ENCODE measurements around the gene PSEN2.

PSEN2 gene

GRCh38 chr1:226882631-226883409 lies 12.4 kb downstream of the PSEN2 start:
- TF ChIP-seq FOXK2 (IDR thresholded peaks at IDR 0.05) (no peak), CTBP1 (IDR thresholded peaks at IDR 0.05; ENCODE audit: borderline replicate concordance) (no peak), SP1 (IDR thresholded peaks at IDR 0.05) (no peak), TARDBP (IDR thresholded peaks at IDR 0.05) (no peak), L3MBTL2 (conservative IDR thresholded peaks at IDR 0.05) (no peak), SUZ12 (IDR thresholded peaks at IDR 0.05) (no peak), NFRKB (IDR thresholded peaks at IDR 0.05) (no peak)
- DNase-seq (ENCODE audit: extremely low spot score) = no peak
- ChIA-PET CTCF (interaction anchor here (0.5 to 0.6 kb wide), 3 partner anchors 35 to 355 kb away, joined by 3 to 4 read pairs (median 3); no protein-coding TSS in a partner anchor), POLR2A (interaction anchor here (0.6 kb wide), 1 partner anchor 8 kb away, joined by 4 read pairs; no protein-coding TSS in a partner anchor)

- ChIA-PET CTCF (no interaction called here), POLR2A (no interaction called here)
- TF ChIP-seq HDGF (IDR thresholded peaks at IDR 0.05; ENCODE audit: borderline replicate concordance) (no peak), NFRKB (IDR thresholded peaks at IDR 0.05) (no peak)
- TF ChIP-seq, protein P1, sequence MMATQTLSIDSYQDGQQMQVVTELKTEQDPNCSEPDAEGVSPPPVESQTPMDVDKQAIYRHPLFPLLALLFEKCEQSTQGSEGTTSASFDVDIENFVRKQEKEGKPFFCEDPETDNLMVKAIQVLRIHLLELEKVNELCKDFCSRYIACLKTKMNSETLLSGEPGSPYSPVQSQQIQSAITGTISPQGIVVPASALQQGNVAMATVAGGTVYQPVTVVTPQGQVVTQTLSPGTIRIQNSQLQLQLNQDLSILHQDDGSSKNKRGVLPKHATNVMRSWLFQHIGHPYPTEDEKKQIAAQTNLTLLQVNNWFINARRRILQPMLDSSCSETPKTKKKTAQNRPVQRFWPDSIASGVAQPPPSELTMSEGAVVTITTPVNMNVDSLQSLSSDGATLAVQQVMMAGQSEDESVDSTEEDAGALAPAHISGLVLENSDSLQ (IDR thresholded peaks at IDR 0.05) = no peak
- DNase-seq (ENCODE audit: extremely low spot score) = no peak
Measured at GRCh38 chr1:226883630-226884029, 13.2 kb downstream of the PSEN2 start.

GRCh38 chr1:226884116-226884625 lies 13.8 kb downstream of the PSEN2 start:
- ChIA-PET POLR2A (no interaction called here), CTCF (no interaction called here)
- no peak for DNase-seq (ENCODE audit: extremely low spot score)
- TF ChIP-seq FOXM1 (IDR thresholded peaks at IDR 0.05; ENCODE audit: borderline replicate concordance) (no peak), BHLHE40 (IDR thresholded peaks at IDR 0.05; ENCODE audit: borderline replicate concordance) (no peak), HDGF (IDR thresholded peaks at IDR 0.05; ENCODE audit: borderline replicate concordance) (no peak), CTBP1 (IDR thresholded peaks at IDR 0.05; ENCODE audit: borderline replicate concordance) (no peak)

DNA sequence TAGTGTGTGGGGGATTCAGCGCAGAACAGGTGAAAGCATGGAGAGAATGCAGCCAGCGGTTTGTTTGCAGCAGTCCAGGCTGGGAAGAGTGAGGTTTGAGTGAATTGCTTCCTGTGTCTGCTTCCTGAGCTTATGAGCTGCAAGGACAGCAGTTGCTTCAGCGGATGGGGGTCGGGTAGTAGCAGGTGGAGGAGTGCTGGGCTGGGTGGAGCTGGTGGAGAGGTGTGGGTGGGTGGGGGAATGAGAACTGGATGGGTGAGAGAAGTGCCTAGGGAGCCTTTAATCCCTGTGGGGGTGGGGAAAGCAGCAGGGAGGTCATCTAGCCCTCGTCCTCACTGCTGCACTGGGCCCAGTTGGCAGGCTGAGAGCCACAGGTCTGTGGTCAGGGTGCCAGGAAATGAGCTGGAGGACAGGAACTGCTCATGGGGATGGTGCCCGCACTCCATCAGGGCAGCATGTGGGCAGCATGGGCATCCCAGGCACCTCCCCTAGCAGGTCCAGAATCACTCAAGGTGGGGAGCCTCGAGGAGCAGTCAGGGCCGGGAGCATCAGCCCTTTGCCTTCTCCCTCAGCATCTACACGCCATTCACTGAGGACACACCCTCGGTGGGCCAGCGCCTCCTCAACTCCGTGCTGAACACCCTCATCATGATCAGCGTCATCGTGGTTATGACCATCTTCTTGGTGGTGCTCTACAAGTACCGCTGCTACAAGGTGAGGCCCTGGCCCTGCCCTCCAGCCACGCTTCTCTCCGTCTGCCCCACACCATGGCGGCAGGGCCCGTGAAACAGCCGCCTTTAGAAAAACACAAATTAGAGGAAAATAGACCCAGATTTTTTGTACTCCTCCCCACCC lies 14.8 kb downstream of the PSEN2 start:
- no peak for DNase-seq (ENCODE audit: extremely low spot score)
- ChIA-PET POLR2A (no interaction called here), CTCF (no interaction called here)

DNA sequence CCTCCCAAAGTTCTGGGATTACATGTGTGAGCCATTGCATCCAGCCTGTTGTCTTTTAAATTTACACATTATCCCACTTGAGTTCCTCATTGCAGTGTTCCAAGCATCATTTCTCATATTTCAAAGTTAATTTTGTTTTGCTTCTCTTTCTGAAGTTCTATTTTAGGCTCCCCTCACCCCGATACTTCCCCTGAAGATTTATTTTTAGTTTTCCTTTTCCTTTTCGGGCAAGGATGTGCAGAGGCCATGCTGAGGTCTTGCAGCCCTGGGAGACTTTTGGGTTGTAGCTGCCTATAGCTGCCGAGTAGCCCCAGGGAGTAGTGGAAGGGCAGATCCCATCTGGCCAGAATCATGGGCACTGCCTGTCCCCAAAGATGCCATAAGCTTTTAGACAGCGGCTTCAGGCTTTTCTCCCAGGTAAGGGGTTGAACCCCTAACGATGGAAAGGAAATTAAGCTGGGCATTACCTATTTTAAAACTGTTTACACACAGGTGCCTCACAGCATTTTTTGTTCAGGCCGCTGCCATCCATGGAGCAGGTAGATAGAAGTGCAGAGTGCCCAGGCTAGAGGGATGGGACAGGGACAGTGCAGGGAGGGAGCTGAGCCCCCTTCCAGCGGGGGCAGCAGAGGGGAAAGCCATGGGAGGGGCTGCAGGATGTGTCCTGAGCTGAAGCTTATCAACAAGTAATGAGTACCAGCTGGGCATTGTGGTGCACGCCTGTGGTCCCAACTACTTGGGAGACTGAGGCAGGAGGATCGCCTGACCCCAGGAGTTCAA lies 15.9 kb downstream of the PSEN2 start:
- POLR2A ChIA-PET = no interaction called here
- DNase-seq (ENCODE audit: extremely low spot score) = no peak
- no peak for TF ChIP-seq BHLHE40 (IDR thresholded peaks at IDR 0.05; ENCODE audit: borderline replicate concordance)
- no peak for TF ChIP-seq CTBP1 (IDR thresholded peaks at IDR 0.05; ENCODE audit: borderline replicate concordance)
- no peak for TF ChIP-seq SP1 (IDR thresholded peaks at IDR 0.05)
- TF ChIP-seq NFRKB (IDR thresholded peaks at IDR 0.05) = no peak
- TF ChIP-seq ELF4 (IDR thresholded peaks at IDR 0.05) = no peak
- no peak for TF ChIP-seq SUZ12 (IDR thresholded peaks at IDR 0.05)
- no peak for TF ChIP-seq L3MBTL2 (conservative IDR thresholded peaks at IDR 0.05)
- no peak for TF ChIP-seq ZNF384 (IDR thresholded peaks at IDR 0.05)
- no peak for TF ChIP-seq FOXK2 (IDR thresholded peaks at IDR 0.05)
- no peak for TF ChIP-seq FOXM1 (IDR thresholded peaks at IDR 0.05; ENCODE audit: borderline replicate concordance)
- no peak for TF ChIP-seq ARNT (IDR thresholded peaks at IDR 0.05)
- TF ChIP-seq, protein P1 (IDR thresholded peaks at IDR 0.05) = no peak
- TF ChIP-seq TARDBP (IDR thresholded peaks at IDR 0.05) = no peak
- no peak for TF ChIP-seq HDGF (IDR thresholded peaks at IDR 0.05; ENCODE audit: borderline replicate concordance)
- TF ChIP-seq FOXA1 (IDR thresholded peaks at IDR 0.05) = no peak
- no peak for TF ChIP-seq LEF1 (IDR thresholded peaks at IDR 0.05; ENCODE audit: borderline replicate concordance)

More for the DNA sequence above, 14.8 kb downstream of the PSEN2 start:
- TF ChIP-seq BHLHE40 (IDR thresholded peaks at IDR 0.05; ENCODE audit: borderline replicate concordance) (no peak), LEF1 (IDR thresholded peaks at IDR 0.05; ENCODE audit: borderline replicate concordance) (no peak), FOXK2 (IDR thresholded peaks at IDR 0.05) (no peak), TARDBP (IDR thresholded peaks at IDR 0.05) (no peak), SP1 (IDR thresholded peaks at IDR 0.05) (no peak), SUZ12 (IDR thresholded peaks at IDR 0.05) (no peak)
- TF ChIP-seq, protein P1 (IDR thresholded peaks at IDR 0.05) = no peak

DNA sequence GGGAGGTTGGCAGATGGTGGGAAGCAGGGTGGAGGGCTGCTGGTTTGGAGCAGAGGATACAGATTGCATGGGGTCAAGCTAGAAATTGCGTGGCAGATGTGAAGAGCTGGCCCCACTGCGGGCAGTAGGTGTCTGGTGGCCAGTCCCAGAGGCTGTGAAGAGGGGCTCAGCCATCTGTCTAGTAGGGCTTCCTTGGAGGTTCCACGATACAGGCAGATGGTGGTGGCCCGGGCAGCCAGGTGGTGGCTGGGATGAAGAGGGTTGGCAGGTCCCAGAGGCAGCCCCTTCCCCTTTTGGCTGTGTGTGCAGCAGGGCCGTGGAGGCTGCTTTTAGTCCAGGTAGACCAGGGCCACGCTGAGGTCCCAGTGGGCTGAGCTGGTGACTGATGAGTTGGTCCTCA lies 16.6 kb downstream of the PSEN2 start:
- POLR2A ChIA-PET = no interaction called here
- TF ChIP-seq L3MBTL2 (conservative IDR thresholded peaks at IDR 0.05) (no peak), FOXM1 (IDR thresholded peaks at IDR 0.05; ENCODE audit: borderline replicate concordance) (no peak), NFRKB (IDR thresholded peaks at IDR 0.05) (no peak), ZNF384 (IDR thresholded peaks at IDR 0.05) (no peak), TARDBP (IDR thresholded peaks at IDR 0.05) (no peak), HDGF (IDR thresholded peaks at IDR 0.05; ENCODE audit: borderline replicate concordance) (no peak), FOXK2 (IDR thresholded peaks at IDR 0.05) (no peak), CTBP1 (IDR thresholded peaks at IDR 0.05; ENCODE audit: borderline replicate concordance) (no peak), BHLHE40 (IDR thresholded peaks at IDR 0.05; ENCODE audit: borderline replicate concordance) (no peak), LEF1 (IDR thresholded peaks at IDR 0.05; ENCODE audit: borderline replicate concordance) (no peak)
- TF ChIP-seq, protein P1 (IDR thresholded peaks at IDR 0.05) = no peak
- CTCF ChIA-PET = no interaction called here
- DNase-seq (ENCODE audit: extremely low spot score) = no peak

More for the DNA sequence above, 15.9 kb downstream of the PSEN2 start:
- CTCF ChIA-PET = no interaction called here
